Ovary (tissue), 3 donors: ENCODE results near the gene ADGB.

Experiments used
- EP300 ChIP-seq: sonication (generic); formaldehyde crosslinking; IDR thresholded peaks from one replicate; pipeline ENCODE4 v1.6.1; 2017; ENCODE audit warnings: antibody characterized with exemption
- POLR2A ChIP-seq: fragments of 450-650 bp; IDR thresholded peaks from one replicate; pipeline ENCODE4 v1.6.1; 2017; ENCODE audit warnings: antibody characterized with exemption, mild to moderate bottlenecking, moderate library complexity
- TF ChIP-seq, protein P1 (sequence below), 3 donors: fragments of 450-650 bp in 2 of 3; fragments of 200-600 bp in 1 of 3; IDR thresholded peaks; one replicate each; pipeline versions ENCODE4 v1.5.1 to v1.8.0; 2016 to 2022; ENCODE audit warnings: antibody characterized with exemption in 3 of 3, mild to moderate bottlenecking in 1 of 3
- donor health status: DM: no; HTN: no; CAD: no.

DNA sequence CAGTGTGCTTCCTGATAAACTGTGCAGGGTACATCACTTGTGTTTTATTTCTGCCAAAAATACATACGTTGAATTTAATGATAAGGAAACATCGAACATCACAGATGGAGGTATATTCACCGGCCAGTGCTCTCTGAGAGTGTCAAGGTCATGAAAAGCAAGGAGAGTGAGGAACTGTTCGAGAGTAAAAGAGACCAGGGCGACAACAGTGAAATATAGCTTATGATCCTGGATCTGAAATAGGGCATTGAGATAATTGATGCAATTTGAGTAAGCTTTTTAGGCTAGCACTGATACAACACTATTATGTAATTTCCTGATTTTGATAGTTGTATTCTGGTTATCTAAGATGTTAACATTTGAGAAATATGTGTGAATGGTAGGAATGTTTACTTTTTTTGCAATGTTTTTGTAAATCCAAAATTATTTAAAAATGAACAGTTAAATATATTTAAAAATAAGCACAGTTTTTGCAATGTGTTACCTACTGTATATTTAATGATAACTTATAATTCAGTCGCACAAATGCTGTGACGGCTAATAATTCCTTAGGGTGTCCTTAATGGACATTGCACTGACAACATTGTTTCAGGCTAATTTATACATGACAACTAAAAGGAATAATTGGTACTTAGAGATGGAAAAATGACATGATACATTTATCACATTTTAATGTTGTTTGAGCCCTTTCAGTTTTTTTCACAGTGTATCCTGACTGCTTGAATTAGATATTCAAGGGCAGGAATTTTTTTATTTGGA lies 45.2 kb upstream of the ADGB start:
- TF ChIP-seq, protein P1, sequence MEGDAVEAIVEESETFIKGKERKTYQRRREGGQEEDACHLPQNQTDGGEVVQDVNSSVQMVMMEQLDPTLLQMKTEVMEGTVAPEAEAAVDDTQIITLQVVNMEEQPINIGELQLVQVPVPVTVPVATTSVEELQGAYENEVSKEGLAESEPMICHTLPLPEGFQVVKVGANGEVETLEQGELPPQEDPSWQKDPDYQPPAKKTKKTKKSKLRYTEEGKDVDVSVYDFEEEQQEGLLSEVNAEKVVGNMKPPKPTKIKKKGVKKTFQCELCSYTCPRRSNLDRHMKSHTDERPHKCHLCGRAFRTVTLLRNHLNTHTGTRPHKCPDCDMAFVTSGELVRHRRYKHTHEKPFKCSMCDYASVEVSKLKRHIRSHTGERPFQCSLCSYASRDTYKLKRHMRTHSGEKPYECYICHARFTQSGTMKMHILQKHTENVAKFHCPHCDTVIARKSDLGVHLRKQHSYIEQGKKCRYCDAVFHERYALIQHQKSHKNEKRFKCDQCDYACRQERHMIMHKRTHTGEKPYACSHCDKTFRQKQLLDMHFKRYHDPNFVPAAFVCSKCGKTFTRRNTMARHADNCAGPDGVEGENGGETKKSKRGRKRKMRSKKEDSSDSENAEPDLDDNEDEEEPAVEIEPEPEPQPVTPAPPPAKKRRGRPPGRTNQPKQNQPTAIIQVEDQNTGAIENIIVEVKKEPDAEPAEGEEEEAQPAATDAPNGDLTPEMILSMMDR (IDR thresholded peaks at IDR 0.05) = no peak
- TF ChIP-seq POLR2A (no peak), EP300 (no peak)
